Frontal cortex (tissue), 4 donors: ENCODE data around the gene RGS10. TPM values are rescaled to one million over a fixed set of nuclear protein-coding genes. Genes with fewer than 3 reads are reported as not detected.
"Not testable (repeated sequence)": the region's sequence is repeated elsewhere in the genome, so short reads cannot be mapped to it uniquely, and the experiment has no call there.

ENCODE experiments used
- DNase-seq, 2 donors: peaks; one replicate each; pipeline ENCODE4 v3.0.0; 2012; ENCODE audit warnings: low spot score in 2 of 2
- FAIRE-seq: peaks from 2 replicates; lab custom pipeline; 2012; peaks lifted over from hg19 to GRCh38; lab: Jason Lieb, UNC
- total RNA-seq: library from RNA; depleted of rRNA; stranded (reverse); fragments of >200 nt; gene quantifications from one replicate; pipeline ENCODE4 v1.2.3, GENCODE V29; 2014
- donor health status: control.
- donor health status: control.
- donor health status: control.

RGS10 gene, protein sequence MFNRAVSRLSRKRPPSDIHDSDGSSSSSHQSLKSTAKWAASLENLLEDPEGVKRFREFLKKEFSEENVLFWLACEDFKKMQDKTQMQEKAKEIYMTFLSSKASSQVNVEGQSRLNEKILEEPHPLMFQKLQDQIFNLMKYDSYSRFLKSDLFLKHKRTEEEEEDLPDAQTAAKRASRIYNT
- 8.2 TPM for total RNA-seq

DNA sequence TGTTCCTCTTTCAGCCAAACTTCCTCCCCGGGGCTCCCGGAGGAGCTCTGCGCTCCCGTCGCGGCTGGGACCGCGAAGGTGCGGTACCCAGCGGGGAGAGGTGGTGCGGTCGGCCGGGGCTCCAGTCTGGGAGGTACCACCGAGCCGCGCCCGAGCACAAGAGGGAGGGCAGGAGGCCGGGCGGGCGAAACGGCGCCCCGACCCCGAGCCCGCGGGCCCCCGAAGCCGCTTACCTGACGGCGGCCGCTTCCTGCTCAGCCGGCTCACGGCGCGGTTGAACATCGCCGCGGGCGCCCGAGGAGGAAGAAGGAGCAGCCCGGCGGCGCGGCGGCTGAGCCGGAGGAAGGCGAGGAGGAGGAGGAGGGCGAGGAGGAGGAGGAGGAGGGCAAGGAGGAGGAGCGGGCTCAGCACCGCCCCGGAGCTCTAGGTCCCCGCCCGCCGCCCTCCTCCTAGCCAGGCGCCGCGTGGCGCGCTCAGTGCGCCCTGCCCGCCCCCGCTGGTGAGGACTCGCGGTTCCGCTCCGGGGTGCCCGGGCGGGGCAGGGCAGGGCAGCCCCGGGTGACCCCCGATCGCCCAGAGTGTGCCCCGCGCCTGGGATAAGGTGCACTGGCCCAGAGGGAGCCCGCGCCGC is at the start of gene RGS10:
Gene RGS10 (minus strand): TSS at position 363 of the 631 bp plus-strand sequence. CDS start 81 bp downstream, at position 282.
- FAIRE-seq (no peak), DNase-seq (peak; percentile 61 to 67)

DNA sequence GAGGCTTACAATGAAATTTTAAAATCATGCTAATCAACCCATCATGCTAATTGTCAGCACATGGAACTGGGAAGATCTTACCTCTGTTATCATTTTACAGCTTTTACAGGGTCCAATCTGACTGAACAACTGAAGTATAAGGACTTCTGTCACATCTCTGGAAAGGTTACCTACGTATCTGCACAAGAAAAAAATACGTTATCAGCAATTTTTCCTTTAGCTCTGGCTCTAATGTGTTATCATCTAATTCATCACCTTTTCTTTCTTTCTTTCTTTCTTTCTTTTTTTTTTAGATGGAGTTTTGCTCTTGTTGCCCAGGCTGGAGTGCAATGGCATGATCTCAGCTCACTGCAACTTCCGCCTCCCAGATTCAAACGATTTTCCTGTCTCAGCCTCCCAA is 45.6 kb upstream of the RGS10 start:
- FAIRE-seq (no peak), DNase-seq (no peak)

DNA sequence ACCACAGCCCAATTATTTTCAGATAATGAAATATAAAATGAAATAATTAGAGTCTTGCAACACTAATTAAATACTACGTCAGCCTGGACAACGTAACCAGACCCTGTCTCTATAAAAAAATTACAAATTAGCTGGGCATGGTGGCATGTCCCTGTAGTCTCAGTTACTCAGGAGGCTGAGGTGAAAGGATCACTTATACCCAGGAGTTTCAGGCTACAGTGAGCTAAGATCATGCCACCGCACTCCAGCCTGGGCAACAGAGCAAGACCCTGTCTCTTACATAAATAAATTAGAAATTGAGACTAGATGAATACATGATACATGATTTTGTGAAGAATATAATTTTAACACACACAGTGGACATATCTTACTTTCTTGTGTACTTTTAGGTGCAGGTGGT is 35.8 kb upstream of the RGS10 start:
- DNase-seq (no peak), FAIRE-seq (no peak)

DNA sequence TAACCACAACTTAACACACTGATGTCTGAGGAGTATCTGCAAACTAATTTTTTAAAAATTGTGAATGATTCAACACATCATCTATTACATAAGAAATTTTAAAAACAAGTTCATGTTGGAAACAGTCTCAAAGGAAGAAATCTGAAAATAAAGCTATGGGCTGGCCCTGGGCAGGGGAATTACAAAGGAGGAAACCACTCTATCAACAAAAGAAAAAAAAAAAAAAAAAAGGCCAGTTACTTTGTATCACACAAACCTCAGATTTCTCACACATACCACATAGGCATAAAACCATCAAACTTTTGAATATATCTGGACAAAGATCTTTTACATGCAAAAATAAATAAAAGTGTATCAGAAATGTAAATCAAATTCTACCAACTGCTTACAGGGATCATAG is 33.5 kb upstream of the RGS10 start:
- DNase-seq (no peak), FAIRE-seq (peak; percentile 3)

DNA sequence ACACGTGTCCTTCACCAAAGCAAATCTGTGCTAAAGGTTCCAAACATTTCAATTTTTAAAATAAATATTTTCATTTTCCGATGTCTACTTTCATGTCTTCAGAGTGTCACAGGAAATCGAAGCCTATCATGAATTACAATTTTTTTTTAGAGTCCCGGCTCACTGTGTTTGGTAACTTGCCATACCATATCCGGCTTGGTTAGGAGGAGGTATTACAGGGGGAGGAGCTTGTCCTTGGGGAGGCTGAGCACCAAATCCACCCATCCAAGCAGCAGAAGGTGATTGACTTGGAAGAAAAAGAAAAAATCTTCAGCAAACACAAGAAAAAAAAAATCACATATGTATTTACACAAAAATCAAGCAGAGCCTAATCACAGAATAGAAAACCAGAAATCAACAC is 33.0 kb upstream of the RGS10 start:
- DNase-seq (no peak), FAIRE-seq (no peak)

DNA sequence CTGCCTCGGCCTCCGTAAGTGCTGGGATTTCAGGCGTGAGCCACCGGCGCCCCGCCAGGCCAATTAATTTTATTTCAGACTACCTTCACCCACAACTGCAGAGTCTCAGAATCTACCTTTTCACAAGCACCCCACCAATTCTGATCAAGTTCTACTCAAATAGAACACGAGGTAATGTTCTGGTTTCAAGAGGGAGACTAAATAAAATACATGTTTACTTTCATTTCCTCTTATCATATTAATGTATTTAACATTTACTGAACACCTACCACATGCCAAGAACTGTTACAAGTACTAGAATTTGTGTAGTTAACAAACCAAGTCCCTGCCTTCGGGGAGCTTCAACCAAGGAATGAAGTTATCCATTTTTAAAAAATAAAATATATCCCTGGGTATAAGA is 25.5 kb upstream of the RGS10 start:
- no peak for FAIRE-seq
- DNase-seq: no peak

DNA sequence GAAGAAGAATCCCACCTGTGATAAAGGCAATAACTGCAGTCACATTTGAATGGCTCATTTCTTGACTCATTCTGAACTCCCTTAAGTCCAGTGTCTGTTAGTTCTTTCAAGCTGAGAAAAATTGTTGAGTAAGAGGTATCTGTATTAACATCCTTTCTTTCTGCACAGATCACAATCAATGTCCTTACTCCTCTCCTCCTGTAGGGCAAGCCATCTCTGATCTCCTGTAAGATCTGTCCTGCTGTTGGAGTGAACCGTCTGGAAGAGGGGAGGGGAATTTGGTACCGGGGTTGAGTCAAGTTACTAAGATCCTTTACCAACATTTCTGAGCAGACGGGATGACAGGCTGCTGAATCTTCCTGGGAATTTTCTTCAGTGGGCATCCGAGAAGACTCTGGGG is 19.6 kb upstream of the RGS10 start:
- FAIRE-seq (no peak), DNase-seq (no peak)

DNA sequence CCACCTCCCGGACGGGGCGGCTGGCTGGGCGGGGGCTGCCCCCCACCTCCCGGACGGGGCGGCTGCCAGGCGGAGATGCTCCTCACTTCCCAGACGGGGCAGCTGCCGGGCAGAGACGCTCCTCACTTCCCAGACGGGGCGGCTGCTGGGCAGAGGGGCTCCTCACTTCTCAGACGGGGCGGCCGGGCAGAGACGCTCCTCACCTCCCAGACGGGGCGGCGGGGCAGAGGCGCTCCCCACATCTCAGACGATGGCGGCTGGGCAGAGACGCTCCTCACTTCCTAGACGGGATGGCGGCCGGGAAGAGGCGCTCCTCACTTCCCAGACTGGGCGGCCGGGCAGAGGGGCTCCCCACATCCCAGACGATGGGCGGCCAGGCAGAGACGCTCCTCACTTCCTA is 17.0 kb upstream of the RGS10 start:
- FAIRE-seq: not testable (repeated sequence)

DNA sequence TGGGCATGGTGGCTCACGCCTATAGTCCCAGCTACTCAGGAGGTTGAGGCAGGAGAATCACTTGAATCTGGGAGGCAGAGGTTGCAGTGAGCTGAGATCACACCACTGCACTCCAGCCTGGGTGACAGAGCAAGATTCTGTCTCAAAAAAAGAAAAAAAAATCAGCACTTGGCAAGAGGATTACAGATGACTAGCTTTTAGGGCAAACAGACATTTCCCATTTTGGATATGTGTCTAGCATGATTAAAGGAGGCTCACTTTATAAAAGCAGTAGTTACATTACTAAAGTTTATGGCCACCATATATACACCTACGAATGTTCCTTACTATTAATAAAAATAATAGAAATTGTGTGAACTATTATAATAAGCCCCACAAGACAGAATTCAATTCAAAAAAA is 13.6 kb upstream of the RGS10 start:
- not testable (repeated sequence) for FAIRE-seq, DNase-seq

More for the DNA sequence above, 17.0 kb upstream of the RGS10 start:
- not testable (repeated sequence) for DNase-seq

DNA sequence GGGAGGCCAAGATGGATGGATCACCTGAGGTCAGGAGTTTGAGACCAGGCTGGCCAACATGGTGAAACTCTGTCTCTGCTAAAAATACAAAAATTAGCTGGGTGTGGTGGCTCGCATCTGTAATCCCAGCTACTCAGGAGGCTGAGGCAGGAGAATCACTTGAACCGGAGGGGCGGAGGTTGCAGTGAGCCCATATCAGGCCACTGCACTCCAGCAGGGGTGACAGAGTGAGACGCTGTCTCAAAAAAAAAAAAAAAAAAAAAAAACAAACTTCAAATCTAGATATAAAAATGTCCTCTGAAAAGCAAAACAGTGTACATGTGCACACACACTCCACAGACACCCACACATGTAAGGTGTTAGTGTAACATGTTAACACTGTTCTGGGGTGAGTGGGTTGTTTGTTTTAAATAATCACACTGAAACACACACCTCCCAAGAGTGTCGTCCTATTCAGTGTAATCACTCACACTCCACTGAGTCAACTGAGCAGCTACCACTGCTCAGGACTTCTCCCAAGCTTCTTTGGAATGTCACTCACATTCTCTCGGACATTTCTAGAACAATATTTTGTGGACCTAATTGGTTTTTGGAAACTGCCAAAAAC is 12.8 kb upstream of the RGS10 start:
- FAIRE-seq (no peak), DNase-seq (no peak)

DNA sequence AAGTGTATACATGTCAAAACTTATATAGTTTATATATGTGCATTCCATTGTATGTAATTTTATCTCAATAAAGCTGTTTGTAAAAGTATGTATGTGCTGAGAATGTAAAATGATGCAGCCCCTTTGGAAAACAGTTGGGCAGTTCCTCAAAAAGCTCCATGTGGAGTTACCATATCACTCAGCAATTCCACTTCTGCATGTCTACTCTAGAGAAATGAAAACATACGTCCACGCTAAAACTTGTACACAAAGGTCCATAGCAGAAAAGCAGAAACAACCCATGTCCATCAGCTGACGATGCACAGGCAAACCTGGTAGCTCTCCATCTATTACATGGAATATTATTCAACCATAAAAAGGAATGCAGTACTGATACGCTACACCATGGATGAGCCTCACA is 8.3 kb upstream of the RGS10 start:
- DNase-seq (no peak), FAIRE-seq (no peak)

DNA sequence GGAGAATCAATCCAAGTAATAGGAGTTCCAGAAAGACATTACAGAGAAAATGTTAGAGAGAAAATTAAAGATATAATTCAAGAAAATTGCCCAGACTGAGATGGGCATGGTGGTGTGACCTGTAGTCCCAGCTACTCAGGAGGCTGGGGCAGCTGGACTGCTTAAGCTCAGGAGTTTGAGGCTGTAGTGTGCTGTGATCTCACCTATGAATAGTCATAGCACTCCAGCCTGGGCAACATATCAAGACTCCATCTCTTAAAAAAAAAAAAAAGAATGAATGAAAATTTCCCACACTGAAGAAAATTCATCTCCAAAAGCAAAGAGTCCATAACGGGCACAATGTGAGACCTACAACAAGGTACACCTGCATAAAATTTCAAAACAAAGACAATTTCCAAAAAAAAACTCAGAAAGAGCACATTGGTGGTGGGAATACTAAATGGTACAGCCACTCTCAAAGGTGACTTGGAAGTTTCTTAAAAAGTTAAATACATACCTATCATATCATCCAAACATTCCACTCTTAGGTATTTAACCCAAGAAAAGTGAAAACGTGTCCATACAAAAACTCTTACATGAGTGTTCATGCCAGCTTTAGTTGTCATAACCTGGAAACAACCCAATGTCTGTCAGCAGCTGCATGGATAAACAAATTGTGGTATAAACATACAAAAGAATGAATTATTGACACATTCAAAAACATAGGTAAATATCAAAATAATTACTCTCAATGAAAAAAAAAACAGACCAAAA is 6.9 kb upstream of the RGS10 start:
- no peak for FAIRE-seq

DNA sequence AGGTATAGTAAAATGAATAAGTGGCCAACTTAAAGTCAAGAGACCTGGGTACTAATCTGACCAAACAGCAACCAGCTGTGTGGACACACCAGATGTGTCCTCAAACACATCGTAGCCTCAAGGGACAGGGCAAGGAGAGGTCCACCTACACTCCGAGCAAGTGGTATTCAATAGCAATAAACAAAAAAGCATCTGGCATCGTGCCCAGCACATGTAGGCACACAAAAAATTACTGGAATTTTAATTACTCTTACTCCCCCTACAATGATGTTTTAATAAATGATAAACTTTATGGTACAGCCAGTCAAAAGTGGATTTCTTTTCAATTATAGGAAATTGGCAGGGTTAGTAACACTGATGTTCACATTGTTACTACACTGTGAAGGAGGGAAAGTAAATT is 3.5 kb upstream of the RGS10 start:
- FAIRE-seq: no peak
- DNase-seq: no peak

More for the DNA sequence above, 6.9 kb upstream of the RGS10 start:
- no peak for DNase-seq

DNA sequence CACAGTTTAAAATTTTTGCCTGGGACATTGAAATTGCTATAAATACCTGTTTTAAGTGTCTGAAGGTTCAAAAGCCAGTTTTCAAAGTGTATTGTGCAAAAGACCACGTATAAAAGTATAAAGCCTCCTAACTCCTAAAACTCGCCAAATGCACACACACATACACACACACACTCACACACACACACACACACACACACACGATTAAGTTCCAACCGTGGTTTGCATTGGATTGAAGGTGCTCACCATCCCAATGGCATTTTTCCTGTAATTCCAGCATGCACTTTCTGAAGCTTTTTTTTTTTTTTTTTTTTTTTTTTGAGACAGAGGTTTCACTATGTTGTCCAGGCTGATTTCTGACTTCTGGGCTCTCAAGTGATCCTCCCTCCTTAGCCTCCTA is 2.8 kb upstream of the RGS10 start:
- DNase-seq (no peak), FAIRE-seq (no peak)

DNA sequence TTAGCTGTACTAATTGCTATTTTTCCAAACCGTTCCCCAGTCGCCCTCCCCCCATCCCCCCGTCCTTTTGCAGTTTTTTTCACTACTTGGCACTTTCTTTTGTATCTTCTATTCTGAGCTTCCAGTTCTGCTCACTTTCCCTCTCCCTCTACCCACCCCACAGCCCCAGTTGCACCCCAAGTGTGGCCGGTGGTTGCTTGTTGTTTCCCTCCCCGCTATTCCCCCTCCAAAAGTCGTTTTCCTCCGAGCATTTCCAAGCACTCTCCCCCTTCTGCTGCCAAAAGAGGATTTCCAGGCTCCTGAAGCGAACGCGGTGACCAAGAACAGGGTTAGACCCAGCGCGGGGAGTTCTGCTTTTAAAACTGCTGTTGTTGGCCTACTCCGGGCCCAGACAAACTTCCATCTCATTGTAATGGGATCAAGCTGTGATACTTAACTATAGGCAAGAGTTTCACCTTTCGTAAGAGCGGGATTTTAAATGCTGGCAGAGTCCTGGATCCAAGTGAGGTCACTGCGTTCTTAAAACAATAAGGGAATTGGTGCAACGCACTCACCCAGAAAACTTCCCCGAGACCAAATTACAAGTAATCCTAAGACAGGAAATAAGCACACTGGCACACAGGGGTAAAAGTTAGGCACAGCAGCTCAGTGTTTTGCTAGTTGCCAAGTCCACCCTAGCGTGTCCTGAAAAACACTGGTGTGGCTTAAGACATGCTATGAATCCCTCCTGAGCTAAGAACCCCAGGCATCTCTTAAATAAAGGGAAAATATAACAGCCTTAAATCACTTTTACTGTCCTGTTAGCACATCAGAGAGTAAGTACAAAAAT is 1.5 kb upstream of the RGS10 start:
- FAIRE-seq: no peak
- DNase-seq: no peak

DNA sequence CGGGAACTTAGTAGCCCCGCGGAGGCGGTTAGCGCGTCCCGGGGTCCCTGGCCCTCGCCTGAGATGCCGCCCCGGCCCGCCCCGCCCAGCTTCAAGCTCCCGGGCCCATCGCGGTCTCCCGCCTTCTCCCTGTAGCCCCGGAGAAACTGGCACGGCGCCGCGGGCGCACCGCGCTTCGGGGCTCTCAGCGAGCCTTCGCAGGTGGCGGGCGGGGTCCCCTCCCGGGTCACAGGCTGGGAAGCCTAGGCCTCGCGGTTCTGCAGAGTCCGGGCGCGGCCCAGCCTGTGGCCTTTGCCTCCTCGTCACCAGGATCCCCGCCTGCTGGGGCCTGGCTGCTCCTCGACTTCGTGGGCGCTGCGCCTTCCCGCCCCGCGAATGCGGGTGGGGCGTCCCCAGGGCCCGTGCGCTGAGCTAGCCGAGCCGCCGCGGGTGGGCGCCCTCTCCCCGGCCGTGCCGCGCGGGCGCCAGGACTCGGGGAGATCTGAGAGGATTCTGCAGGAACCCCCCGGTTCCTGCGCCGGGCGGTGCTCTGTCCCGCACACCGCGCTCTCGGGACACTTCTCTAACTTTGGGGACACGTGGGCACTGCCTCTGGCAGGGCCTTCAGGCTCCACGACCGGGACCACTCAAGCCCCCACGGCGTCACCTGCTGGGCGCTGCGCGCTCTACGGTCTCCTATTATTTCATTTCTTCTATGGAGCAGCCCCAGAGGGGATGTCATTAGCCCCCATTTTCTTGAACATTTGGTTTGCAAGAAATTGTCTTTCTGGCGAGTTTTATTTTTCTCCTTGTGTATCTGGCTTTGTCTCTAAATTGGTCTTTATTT is 682 bp upstream of the RGS10 start:
- DNase-seq (peak; percentile 52 to 58), FAIRE-seq (no peak)

DNA sequence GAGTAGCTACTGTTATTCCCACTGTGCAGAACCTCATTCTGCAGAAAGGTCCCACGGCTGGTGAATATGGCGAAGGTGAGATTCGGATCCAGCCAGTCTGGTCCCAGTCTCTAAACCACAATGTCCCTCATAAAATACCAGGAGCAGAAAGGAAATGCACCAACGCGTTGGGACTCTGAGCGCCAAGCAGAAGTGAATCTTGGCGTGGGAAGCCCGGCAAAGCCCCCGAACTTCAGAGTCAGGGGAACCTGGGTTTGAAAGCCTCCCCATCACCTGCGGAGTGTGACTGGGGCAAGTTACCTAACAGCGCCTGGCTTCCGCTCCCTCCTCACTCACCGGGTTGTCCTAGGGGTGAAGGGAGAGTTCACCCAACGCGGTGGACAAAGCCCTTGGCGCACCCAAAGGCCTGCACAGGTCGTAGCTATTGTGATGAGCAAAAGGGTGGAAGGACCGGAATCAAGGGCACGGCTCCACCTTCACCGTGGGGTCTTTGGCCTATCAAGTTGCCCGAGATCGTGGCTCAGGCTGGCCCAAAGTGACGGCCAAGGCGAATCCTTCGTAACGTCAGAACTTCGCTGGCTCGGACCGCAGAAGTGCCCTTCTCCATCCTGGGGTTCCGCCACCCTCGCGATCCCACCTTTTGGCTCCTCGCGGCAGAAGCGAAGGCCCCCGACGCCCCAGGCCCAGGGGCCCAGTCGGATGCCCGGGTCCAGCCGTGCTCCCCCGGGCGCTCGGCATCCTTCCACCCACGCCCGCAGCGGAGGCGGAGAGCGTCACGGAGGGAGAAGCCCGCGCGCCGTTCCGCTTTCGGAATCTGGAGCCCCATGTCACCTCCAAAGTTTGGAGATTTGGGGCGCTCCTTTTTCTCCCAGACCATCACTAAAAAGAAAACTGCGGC is 811 bp downstream of the RGS10 start:
- FAIRE-seq (no peak), DNase-seq (no peak)

DNA sequence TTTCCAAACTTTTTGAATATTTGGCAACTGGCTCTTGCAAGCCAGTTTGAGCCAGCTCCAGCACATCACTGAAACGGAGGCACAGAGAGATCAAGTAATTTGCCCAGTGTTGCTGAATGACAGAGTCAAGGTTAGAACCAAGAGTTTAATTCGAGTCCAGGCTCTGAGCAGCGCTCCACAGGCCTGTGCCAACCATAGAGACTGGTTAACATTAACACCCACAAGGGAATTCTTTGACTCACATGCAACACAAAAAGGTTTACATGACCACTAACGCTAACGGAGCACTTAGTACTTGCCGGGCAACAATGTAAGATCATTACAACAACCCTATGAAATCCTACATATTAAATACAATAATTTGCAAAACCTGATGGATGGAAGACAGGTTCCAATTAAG is 1.5 kb downstream of the RGS10 start:
- DNase-seq (no peak), FAIRE-seq (no peak)
